GM12878 (cell line): ENCODE data around the gene NFATC3.

Experiments
- CBFB ChIP-seq: IDR thresholded peaks from 2 replicates; pipeline ENCODE4 v1.6.1; 2016; ENCODE audit warnings: antibody characterized with exemption, low read depth
- CEBPB ChIP-seq, 2 experiments: fragments of 150-350 bp in 1 of 2; IDR thresholded peaks; 2 replicates each; pipeline ENCODE4 v1.6.1; 2012 to 2014; ENCODE audit warnings: low read depth in 2 of 2, low read length in 2 of 2, borderline replicate concordance in 1 of 2, inconsistent platforms in 1 of 2
- CTCF ChIP-seq, 3 experiments: IDR thresholded peaks in 2 of 3; conservative IDR thresholded peaks in 1 of 3; 2 replicates each; pipeline ENCODE4 v1.5.1; 2011; ENCODE audit warnings: low read depth in 3 of 3, low read length in 3 of 3, mild to moderate bottlenecking in 3 of 3, control low read depth in 2 of 3, moderate library complexity in 2 of 3, inconsistent platforms in 1 of 3, mixed read lengths in 1 of 3; ENCODE audit not compliant: control insufficient read depth in 2 of 3, insufficient read depth in 1 of 3; ENCODE audit errors: extremely low read depth in 1 of 3
- E2F4 ChIP-seq: IDR thresholded peaks from 2 replicates; pipeline ENCODE4 v1.6.1; 2012; ENCODE audit warnings: low read depth, low read length, improper control_type of control experiment
- EP300 ChIP-seq, 2 experiments: fragments of 150-350 bp in 1 of 2; IDR thresholded peaks; 2 replicates each; pipeline ENCODE4 v1.6.1; 2011 to 2012; ENCODE audit warnings: low read depth in 2 of 2, low read length in 2 of 2, borderline replicate concordance in 1 of 2, improper control_type of control experiment in 1 of 2, inconsistent platforms in 1 of 2; ENCODE audit not compliant: control insufficient read depth in 1 of 2
- KAT2A ChIP-seq: conservative IDR thresholded peaks from 2 replicates; pipeline ENCODE4 v1.6.1; 2011; ENCODE audit warnings: low read depth, low read length; ENCODE audit not compliant: control insufficient read depth
- MAX ChIP-seq: IDR thresholded peaks from 2 replicates; pipeline ENCODE4 v1.6.1; 2012; ENCODE audit warnings: low read depth, low read length, improper control_type of control experiment
- POLR2AphosphoS5 ChIP-seq: IDR thresholded peaks from 2 replicates; pipeline ENCODE4 v1.6.1; 2011; ENCODE audit warnings: mild to moderate bottlenecking, low read length, inconsistent platforms
- RAD21 ChIP-seq: IDR thresholded peaks from 2 replicates; pipeline ENCODE4 v1.6.1; 2011; ENCODE audit warnings: mild to moderate bottlenecking, low read depth, low read length, moderate library complexity; ENCODE audit not compliant: insufficient read depth
- SMC3 ChIP-seq: IDR thresholded peaks from 2 replicates; pipeline ENCODE4 v1.6.1; 2011; ENCODE audit warnings: low read length, improper control_type of control experiment, borderline replicate concordance

- no peak for TF ChIP-seq CTCF (IDR thresholded peaks at IDR 0.05 in 2 of 3, conservative IDR thresholded peaks at IDR 0.05 in 1 of 3; ENCODE audit: control insufficient read depth in 2 of 3, extremely low read depth in 1 of 3, insufficient read depth in 1 of 3, low read depth in 3 of 3, low read length in 3 of 3)
- TF ChIP-seq RAD21: no peak
- TF ChIP-seq CEBPB (IDR thresholded peaks at IDR 0.05; ENCODE audit: borderline replicate concordance in 1 of 2, low read depth in 2 of 2, low read length in 2 of 2): no peak
- TF ChIP-seq CBFB: no peak
- TF ChIP-seq MAX: no peak
- no peak for TF ChIP-seq POLR2AphosphoS5
- no peak for TF ChIP-seq SMC3
- no peak for TF ChIP-seq KAT2A
- TF ChIP-seq EP300 (IDR thresholded peaks at IDR 0.05; ENCODE audit: borderline replicate concordance in 1 of 2, control insufficient read depth in 1 of 2, low read depth in 2 of 2, low read length in 2 of 2): no peak
- TF ChIP-seq E2F4: no peak
Observed at GRCh38 chr16:68134644-68135043, 49.5 kb downstream of the NFATC3 start.
